PC-9 (cell line): ENCODE results near the gene CYSRT1. TPM values are rescaled to one million over a fixed set of nuclear protein-coding genes. Genes with fewer than 3 reads are reported as not detected.
A peak's percentile ranks its signal among the peaks of the same experiment; 100 is the strongest.

Experiments used
- BruUV-seq: library from RNA; stranded (reverse); fragments of 400-500 nt; replicated peaks from 2 replicates; lab custom pipeline; 2021; lab: Mats Ljungman, UMichigan
- CTCF ChIA-PET: fragments of 300-600 bp; sonication (Branson Sonifier 250); formaldehyde crosslinking; loops from one replicate; lab custom pipeline; 2022; ENCODE audit warnings: antibody characterized with exemption; lab: Charles Lee
- POLR2A ChIA-PET: fragments of 300-600 bp; sonication (Branson Sonifier 250); formaldehyde crosslinking; loops from one replicate; lab custom pipeline; 2022; ENCODE audit warnings: antibody characterized with exemption; ENCODE audit not compliant: unreplicated experiment; lab: Charles Lee
- DNase-seq, 2 experiments: peaks; one replicate each; pipeline versions ENCODE4 v3.0.0 to v3.0.0-alpha.2; 2015 to 2022; ENCODE audit warnings: mixed read lengths in 1 of 2
- H2AFZ ChIP-seq: fragments of 200-600 bp; sonication (generic); 2 replicates; pipeline ENCODE4 v1.8.1; 2017; ENCODE audit warnings: antibody characterized with exemption
- H3F3A ChIP-seq: fragments of 200-600 bp; sonication (generic); 2 replicates; pipeline ENCODE4 v1.8.1; 2017; ENCODE audit warnings: antibody characterized with exemption, mild to moderate bottlenecking, low read depth; ENCODE audit not compliant: insufficient read depth
- H3K27ac ChIP-seq: fragments of 200-600 bp; sonication (generic); 2 replicates; pipeline ENCODE4 v1.6.1; 2016; ENCODE audit warnings: mixed run types
- H3K27me3 ChIP-seq: fragments of 200-600 bp; sonication (generic); 2 replicates; pipeline ENCODE4 v1.6.1; 2016; ENCODE audit warnings: low read depth, mixed run types; ENCODE audit not compliant: insufficient read depth
- H3K36me3 ChIP-seq: fragments of 200-600 bp; sonication (generic); 2 replicates; pipeline ENCODE4 v1.6.1; 2016; ENCODE audit warnings: low read depth, mixed run types
- H3K4me1 ChIP-seq: fragments of 200-600 bp; sonication (generic); replicated peaks from 2 replicates; pipeline ENCODE4 v1.6.1; 2016; ENCODE audit warnings: mixed run types; ENCODE audit not compliant: insufficient read depth
- H3K4me2 ChIP-seq: fragments of 200-600 bp; sonication (generic); 2 replicates; pipeline ENCODE4 v1.6.1; 2017; ENCODE audit warnings: mixed run types
- H3K4me3 ChIP-seq: fragments of 200-600 bp; sonication (generic); 2 replicates; pipeline ENCODE4 v1.6.1; 2016; ENCODE audit warnings: mixed run types
- H3K79me2 ChIP-seq: fragments of 200-600 bp; sonication (generic); 2 replicates; pipeline ENCODE4 v1.6.1; 2017; ENCODE audit warnings: low read depth, mixed run types
- H3K9me2 ChIP-seq: fragments of 200-600 bp; sonication (generic); 2 replicates; pipeline ENCODE4 v1.8.1; 2017; ENCODE audit warnings: mild to moderate bottlenecking; ENCODE audit not compliant: insufficient read depth
- H3K9me3 ChIP-seq: fragments of 200-600 bp; sonication (generic); 2 replicates; pipeline ENCODE4 v1.8.1; 2016; ENCODE audit warnings: low read depth; ENCODE audit not compliant: insufficient read depth
- H4K20me1 ChIP-seq: fragments of 200-600 bp; sonication (generic); 2 replicates; pipeline ENCODE4 v1.8.1; 2017; ENCODE audit not compliant: insufficient read depth
- EZH2 ChIP-seq: fragments of 200-600 bp; sonication (generic); IDR thresholded peaks from 2 replicates; pipeline ENCODE4 v1.8.0; 2017; ENCODE audit warnings: antibody characterized with exemption, low read depth
- intact Hi-C: fragments of 100-400 bp; cut with micrococcal nuclease; formaldehyde crosslinking; loops from one replicate; pipeline ENCODE4 v1.10.0; 2022; ENCODE audit not compliant: unreplicated experiment
- total RNA-seq: library from RNA; stranded (reverse); gene quantifications from 2 replicates; pipeline ENCODE4 v1.2.3, GENCODE V29; 2021
- TF ChIP-seq, protein P1 (sequence below): fragments of 200-600 bp; sonication (generic); conservative IDR thresholded peaks from 2 replicates; pipeline ENCODE4 v1.6.1; 2017; ENCODE audit warnings: mixed run types, antibody characterized with exemption, mild to moderate bottlenecking, moderate library complexity

The CYSRT1 gene
- total RNA-seq, 1 experiment from 2014 or later: 15.2 TPM

DNA sequence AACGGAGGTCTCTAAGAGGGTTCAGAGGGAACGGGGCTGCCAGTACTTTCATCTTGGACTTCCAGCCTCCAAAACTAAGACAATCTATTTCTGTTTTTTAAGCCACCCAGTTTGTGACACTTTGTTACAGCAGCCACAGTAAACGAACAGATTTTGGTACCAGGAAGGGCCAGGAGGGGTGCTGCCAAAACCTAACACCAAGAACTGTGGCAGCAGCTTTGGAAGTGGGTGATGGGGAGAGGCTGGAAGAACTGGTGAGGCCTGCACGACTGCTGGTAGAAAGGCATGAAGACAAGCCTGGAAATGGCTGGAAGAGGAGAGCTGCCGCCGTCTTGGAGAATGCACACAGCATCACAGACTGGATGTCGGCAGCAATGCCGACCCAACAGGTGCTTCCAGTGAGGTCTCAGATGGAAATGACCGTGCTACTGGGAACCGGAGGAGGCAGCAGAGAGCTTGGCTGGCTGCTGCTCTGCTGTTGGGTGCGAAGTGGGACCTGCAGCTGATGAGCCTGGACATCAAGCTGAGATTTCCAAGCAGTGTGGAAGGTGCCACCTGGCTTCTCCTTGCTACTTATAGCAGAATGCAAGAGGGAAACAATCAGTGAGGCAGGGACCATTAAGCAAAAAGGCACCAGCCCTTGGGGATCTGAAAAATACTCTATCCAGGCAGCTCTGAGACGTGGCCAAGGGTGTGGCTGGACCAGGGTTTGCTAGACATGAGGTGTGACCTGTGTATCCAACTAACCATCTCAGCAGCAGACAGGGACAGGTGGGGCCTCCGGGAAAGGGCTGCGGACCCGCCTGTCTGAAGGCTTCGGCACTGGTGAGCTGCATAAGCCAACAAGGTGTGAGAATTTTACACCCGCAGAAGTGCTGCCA lies 48.4 kb upstream of the CYSRT1 start:
- Histone ChIP-seq H4K20me1 (no peaks in the 10 kb centered on the region), H3K9me2 (no peaks in the 10 kb centered on the region), H3K4me2 (no peak overlapping the region), H3F3A (peaks cover 21% of the 10 kb centered on the region; the same call in 1 of the 2 replicates), H2AFZ (no peak overlapping the region), H3K4me3 (no peak overlapping the region), H3K79me2 (no peaks in the 10 kb centered on the region), H3K27me3 (no peaks in the 10 kb centered on the region), H3K9me3 (no peaks in the 10 kb centered on the region), H3K27ac (no peak overlapping the region), H3K4me1 (peaks cover 13% of the 10 kb centered on the region; the same call in 1 of the 2 replicates), H3K36me3 (no peaks in the 10 kb centered on the region)
- POLR2A ChIA-PET: no interaction called here
- DNase-seq: no peak
- TF ChIP-seq EZH2: no peak
- TF ChIP-seq, protein P1, sequence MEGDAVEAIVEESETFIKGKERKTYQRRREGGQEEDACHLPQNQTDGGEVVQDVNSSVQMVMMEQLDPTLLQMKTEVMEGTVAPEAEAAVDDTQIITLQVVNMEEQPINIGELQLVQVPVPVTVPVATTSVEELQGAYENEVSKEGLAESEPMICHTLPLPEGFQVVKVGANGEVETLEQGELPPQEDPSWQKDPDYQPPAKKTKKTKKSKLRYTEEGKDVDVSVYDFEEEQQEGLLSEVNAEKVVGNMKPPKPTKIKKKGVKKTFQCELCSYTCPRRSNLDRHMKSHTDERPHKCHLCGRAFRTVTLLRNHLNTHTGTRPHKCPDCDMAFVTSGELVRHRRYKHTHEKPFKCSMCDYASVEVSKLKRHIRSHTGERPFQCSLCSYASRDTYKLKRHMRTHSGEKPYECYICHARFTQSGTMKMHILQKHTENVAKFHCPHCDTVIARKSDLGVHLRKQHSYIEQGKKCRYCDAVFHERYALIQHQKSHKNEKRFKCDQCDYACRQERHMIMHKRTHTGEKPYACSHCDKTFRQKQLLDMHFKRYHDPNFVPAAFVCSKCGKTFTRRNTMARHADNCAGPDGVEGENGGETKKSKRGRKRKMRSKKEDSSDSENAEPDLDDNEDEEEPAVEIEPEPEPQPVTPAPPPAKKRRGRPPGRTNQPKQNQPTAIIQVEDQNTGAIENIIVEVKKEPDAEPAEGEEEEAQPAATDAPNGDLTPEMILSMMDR: peak; percentile 26; the same call in 1 of the 2 replicates
- intact Hi-C loops: no loop called here
- CTCF ChIA-PET: no interaction called here
- BruUV-seq: no TSS peak

DNA sequence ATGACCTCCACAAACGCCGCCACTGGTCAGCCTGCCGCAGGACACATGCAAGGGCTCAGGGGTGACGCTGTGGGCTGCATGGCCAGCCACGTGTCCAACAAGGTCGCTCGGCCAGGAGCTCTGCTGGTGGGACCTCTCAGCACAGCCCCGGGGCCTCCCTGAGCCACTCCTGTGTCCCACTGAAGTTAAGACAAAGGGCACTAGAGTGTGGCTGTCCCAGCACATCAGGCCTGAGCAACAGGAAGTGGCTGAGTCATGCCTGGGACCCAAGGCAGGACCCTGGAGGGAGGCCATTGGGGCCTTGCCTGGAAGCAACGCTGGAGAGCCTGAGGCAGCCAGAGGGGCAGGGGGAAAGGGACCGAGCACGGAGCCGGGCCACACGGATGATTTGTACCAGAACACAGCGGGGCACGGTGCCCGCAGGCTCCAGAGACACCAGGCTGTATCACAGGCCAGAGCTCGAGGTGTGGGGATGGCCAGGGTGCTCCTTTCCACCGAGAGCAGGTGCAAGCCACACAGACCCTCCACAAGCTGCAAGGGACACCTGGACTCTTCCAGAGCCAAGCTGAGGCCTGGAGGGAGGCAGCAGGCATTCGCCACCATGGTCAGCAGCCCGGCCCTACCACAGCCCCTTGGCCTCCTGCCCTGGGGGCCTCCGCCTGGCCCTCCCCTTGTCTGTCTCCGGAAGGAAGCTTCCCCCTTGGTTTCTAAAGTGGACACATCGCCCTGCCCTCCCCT lies 46.6 kb upstream of the CYSRT1 start:
- H3K27ac ChIP-seq: no peak overlapping the region

More for the DNA sequence above, 46.6 kb upstream of the CYSRT1 start:
- no TSS peak for BruUV-seq
- peaks cover 18% of the 10 kb centered on the region; the same call in 1 of the 2 replicates for H3F3A ChIP-seq
- H3K4me1 ChIP-seq: peaks cover 4% of the 10 kb centered on the region; the same call in 1 of the 2 replicates
- no peak overlapping the region for H2AFZ ChIP-seq
- H4K20me1 ChIP-seq: no peaks in the 10 kb centered on the region
- peak in 1 of 2 experiments; percentile 35 for DNase-seq
- H3K27me3 ChIP-seq: no peaks in the 10 kb centered on the region
- ChIA-PET CTCF (no interaction called here), POLR2A (interaction anchor here (0.6 kb wide), 1 partner anchor 8 kb away, joined by 3 read pairs; no protein-coding TSS in a partner anchor)
- H3K36me3 ChIP-seq: no peaks in the 10 kb centered on the region
- no peaks in the 10 kb centered on the region for H3K79me2 ChIP-seq
- H3K9me3 ChIP-seq: no peaks in the 10 kb centered on the region
- intact Hi-C loops: no loop called here
- no peak overlapping the region for H3K4me3 ChIP-seq
- no peak overlapping the region for H3K4me2 ChIP-seq
- no peaks in the 10 kb centered on the region for H3K9me2 ChIP-seq
- no peak for TF ChIP-seq EZH2
- TF ChIP-seq, protein P1: no peak
